ENCODE measurements around the gene RANGRF.

DNA sequence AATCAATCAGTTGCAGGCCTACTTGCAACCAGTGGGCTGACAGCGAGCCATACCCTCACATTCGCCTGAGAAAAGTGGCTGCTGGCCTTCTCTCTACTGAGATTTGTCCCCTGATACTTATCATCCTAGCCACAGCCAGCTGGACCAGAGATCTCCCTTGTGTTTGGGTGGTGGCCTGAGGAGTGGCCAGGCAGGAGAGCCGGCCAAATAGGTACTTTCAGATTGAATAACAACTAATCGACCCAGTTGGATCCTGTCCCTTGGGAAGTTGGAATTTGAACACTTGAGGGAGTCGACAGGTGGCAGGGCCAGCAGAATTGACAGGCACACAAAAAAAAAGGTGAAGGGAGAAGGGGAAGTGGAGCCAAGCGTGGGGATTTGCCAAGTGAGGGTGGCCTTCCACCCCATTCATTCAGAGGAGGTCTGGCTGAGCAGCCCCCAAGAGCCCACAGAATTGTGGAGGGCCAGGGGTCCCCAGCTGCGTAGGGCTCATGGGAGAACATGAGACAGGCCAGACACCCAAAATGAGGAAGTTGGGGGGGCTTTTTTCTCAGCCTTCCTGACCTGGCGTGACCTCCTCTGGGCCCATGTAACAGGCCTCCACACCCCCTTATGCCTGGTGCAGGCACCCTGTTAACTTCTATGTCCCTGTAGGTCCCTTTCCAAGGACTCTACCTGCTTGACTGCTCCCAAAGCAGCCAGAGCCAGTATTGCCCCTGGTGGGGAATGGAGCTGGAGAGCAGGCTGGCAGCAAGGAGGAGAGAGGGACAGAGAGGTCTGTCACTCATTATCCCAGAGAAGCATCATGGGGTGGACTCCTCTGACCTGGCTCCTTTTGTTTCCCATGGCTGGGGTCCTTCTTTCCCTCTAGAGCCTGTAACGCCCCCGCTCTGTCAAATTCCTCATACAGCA is 2.9 kb upstream of the RANGRF start:
- TF ChIP-seq, protein P1, sequence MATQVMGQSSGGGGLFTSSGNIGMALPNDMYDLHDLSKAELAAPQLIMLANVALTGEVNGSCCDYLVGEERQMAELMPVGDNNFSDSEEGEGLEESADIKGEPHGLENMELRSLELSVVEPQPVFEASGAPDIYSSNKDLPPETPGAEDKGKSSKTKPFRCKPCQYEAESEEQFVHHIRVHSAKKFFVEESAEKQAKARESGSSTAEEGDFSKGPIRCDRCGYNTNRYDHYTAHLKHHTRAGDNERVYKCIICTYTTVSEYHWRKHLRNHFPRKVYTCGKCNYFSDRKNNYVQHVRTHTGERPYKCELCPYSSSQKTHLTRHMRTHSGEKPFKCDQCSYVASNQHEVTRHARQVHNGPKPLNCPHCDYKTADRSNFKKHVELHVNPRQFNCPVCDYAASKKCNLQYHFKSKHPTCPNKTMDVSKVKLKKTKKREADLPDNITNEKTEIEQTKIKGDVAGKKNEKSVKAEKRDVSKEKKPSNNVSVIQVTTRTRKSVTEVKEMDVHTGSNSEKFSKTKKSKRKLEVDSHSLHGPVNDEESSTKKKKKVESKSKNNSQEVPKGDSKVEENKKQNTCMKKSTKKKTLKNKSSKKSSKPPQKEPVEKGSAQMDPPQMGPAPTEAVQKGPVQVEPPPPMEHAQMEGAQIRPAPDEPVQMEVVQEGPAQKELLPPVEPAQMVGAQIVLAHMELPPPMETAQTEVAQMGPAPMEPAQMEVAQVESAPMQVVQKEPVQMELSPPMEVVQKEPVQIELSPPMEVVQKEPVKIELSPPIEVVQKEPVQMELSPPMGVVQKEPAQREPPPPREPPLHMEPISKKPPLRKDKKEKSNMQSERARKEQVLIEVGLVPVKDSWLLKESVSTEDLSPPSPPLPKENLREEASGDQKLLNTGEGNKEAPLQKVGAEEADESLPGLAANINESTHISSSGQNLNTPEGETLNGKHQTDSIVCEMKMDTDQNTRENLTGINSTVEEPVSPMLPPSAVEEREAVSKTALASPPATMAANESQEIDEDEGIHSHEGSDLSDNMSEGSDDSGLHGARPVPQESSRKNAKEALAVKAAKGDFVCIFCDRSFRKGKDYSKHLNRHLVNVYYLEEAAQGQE (IDR thresholded peaks at IDR 0.05; ENCODE audit: low read depth, low read length): no peak
- TF ChIP-seq JUND (IDR thresholded peaks at IDR 0.05): no peak
- TF ChIP-seq NRF1 (IDR thresholded peaks at IDR 0.05; ENCODE audit: low read depth, low read length): no peak

Data from SK-N-SH (cell line).